Skeletal muscle satellite cell (primary cell): Measurements from ENCODE around the gene OSBPL1A.

Experiments
- H3K27me3 ChIP-seq: 2 replicates; pipeline ENCODE4 v1.7.0; 2013; ENCODE audit warnings: low read length; ENCODE audit not compliant: control insufficient read depth, insufficient read depth
- H3K36me3 ChIP-seq: 2 replicates; pipeline ENCODE4 v1.7.0; 2013; ENCODE audit warnings: mild to moderate bottlenecking, control low read depth, low read length; ENCODE audit not compliant: insufficient read depth
- H3K4me1 ChIP-seq: 2 replicates; pipeline ENCODE4 v1.7.0; 2013; ENCODE audit warnings: low read length; ENCODE audit not compliant: control insufficient read depth, insufficient read depth
- H3K4me2 ChIP-seq: 2 replicates; pipeline ENCODE4 v1.7.0; 2013; ENCODE audit warnings: mild to moderate bottlenecking, low read length
- H3K4me3 ChIP-seq: 2 replicates; pipeline ENCODE4 v1.7.0; 2013; ENCODE audit warnings: low read length
- H3K9ac ChIP-seq: 2 replicates; pipeline ENCODE4 v1.7.0; 2013; ENCODE audit warnings: mild to moderate bottlenecking, low read depth, low read length, moderate library complexity
- H3K9me3 ChIP-seq: replicated peaks from 2 replicates; pipeline ENCODE4 v1.7.0; 2013; ENCODE audit warnings: mild to moderate bottlenecking, control low read depth, low read length

Gene OSBPL1A

GRCh38 chr18:24421831-24422230, 24.2 kb upstream of the OSBPL1A start:
- Histone ChIP-seq H3K4me2 (no peak overlapping the region), H3K36me3 (no peaks in the 10 kb centered on the region), H3K9ac (no peak overlapping the region), H3K4me1 (peaks cover 4% of the 10 kb centered on the region), H3K27me3 (peaks cover 25% of the 10 kb centered on the region), H3K4me3 (no peak overlapping the region), H3K9me3 (no peaks in the 10 kb centered on the region)

GRCh38 chr18:24420551-24420950, 22.9 kb upstream of the OSBPL1A start:
- Histone ChIP-seq H3K9ac (no peak overlapping the region), H3K4me2 (no peak overlapping the region), H3K36me3 (no peaks in the 10 kb centered on the region), H3K4me3 (no peak overlapping the region), H3K9me3 (no peaks in the 10 kb centered on the region), H3K27me3 (peaks cover 28% of the 10 kb centered on the region), H3K4me1 (no peaks in the 10 kb centered on the region)

GRCh38 chr18:24417480-24417879, 19.9 kb upstream of the OSBPL1A start:
- no peak overlapping the region for H3K9ac ChIP-seq

DNA sequence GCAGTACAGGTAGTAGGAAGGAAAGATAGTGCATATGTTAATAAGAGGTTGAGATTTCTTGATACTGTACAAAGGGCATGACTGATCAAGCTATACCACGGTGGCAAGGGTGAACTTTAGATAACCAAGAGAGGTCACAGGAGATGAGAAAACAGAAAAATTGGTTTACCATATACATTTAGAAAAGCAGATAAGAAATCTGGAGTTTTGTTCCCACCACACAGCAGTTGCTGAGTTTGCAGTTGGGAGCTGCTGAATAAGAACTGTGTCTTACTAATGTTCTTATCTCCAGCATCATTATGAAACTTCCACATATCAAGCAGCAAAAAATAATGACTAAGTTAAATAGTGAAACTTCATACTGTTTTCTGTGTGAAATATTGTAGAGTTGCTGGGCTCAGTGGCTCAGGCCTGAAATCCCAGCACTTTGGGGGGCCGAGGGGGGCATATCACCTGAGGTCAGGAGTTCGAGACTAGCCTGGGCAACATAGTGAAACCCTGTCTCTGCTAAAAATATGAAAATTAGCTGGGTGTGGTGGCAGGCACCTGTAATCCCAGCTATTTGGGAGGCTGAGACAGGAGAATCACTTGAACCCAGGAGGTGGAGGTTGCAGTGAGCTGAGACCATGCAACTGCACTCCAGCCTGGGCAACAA, 16.9 kb upstream of the OSBPL1A start:
- Histone ChIP-seq H3K36me3 (no peaks in the 10 kb centered on the region), H3K9me3 (no peaks in the 10 kb centered on the region), H3K9ac (no peak overlapping the region), H3K4me1 (no peaks in the 10 kb centered on the region), H3K27me3 (peaks cover 29% of the 10 kb centered on the region), H3K4me2 (no peak overlapping the region), H3K4me3 (no peak overlapping the region)

More at GRCh38 chr18:24417480-24417879, 19.9 kb upstream of the OSBPL1A start:
- Histone ChIP-seq H3K36me3 (no peaks in the 10 kb centered on the region), H3K9me3 (no peaks in the 10 kb centered on the region), H3K27me3 (peaks cover 25% of the 10 kb centered on the region), H3K4me2 (no peak overlapping the region), H3K4me3 (no peak overlapping the region), H3K4me1 (no peaks in the 10 kb centered on the region)

GRCh38 chr18:24413148-24413547, 15.5 kb upstream of the OSBPL1A start:
- Histone ChIP-seq H3K4me2 (no peak overlapping the region), H3K9me3 (no peaks in the 10 kb centered on the region), H3K27me3 (peaks cover 35% of the 10 kb centered on the region), H3K4me1 (no peaks in the 10 kb centered on the region), H3K36me3 (no peaks in the 10 kb centered on the region), H3K4me3 (no peak overlapping the region), H3K9ac (no peak overlapping the region)

- Histone ChIP-seq H3K9me3 (no peaks in the 10 kb centered on the region), H3K4me2 (no peak overlapping the region), H3K4me3 (no peak overlapping the region), H3K4me1 (no peaks in the 10 kb centered on the region), H3K27me3 (peaks cover 48% of the 10 kb centered on the region), H3K9ac (no peak overlapping the region), H3K36me3 (no peaks in the 10 kb centered on the region)
These were observed 10.9 kb upstream of the OSBPL1A start for GRCh38 chr18:24408496-24408895.

- Histone ChIP-seq H3K36me3 (no peaks in the 10 kb centered on the region), H3K9ac (no peak overlapping the region), H3K4me3 (no peak overlapping the region), H3K9me3 (no peaks in the 10 kb centered on the region), H3K4me1 (no peaks in the 10 kb centered on the region), H3K27me3 (peaks cover 36% of the 10 kb centered on the region), H3K4me2 (no peak overlapping the region)
These were observed 7.0 kb upstream of the OSBPL1A start for GRCh38 chr18:24404591-24404990.

GRCh38 chr18:24403076-24403475, 5.5 kb upstream of the OSBPL1A start:
- no peaks in the 10 kb centered on the region for H3K9me3 ChIP-seq
- peaks cover 23% of the 10 kb centered on the region for H3K27me3 ChIP-seq
- H3K4me1 ChIP-seq = peaks cover 5% of the 10 kb centered on the region
- no peaks in the 10 kb centered on the region for H3K36me3 ChIP-seq
- no peak overlapping the region for H3K4me2 ChIP-seq
- no peak overlapping the region for H3K9ac ChIP-seq
- H3K4me3 ChIP-seq = no peak overlapping the region

GRCh38 chr18:24402209-24402785, 4.7 kb upstream of the OSBPL1A start:
- Histone ChIP-seq H3K27me3 (peaks cover 18% of the 10 kb centered on the region), H3K9ac (no peak overlapping the region), H3K4me3 (no peak overlapping the region), H3K4me1 (peaks cover 6% of the 10 kb centered on the region), H3K4me2 (no peak overlapping the region), H3K36me3 (no peaks in the 10 kb centered on the region), H3K9me3 (no peaks in the 10 kb centered on the region)

DNA sequence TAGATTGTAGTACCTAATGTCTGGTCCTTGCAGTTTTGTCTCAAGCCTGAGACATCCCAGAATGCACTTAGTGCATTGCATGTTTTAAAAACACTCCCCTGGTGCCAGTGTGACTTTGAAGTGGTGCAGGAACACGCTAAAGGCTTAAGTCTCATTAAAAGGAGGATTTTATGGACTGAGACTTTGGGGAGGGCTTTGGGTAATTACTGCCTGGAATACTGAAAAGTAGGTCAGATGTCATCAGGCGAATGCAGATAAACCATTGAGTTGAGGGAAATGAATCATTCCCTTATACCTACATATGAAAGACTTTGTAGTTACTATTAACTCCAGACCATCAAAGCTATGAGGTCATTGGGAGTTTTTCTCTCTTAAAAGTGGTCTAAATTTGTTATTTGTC, 3.0 kb upstream of the OSBPL1A start:
- Histone ChIP-seq H3K4me3 (no peak overlapping the region), H3K36me3 (no peaks in the 10 kb centered on the region), H3K4me2 (no peak overlapping the region), H3K9me3 (no peaks in the 10 kb centered on the region), H3K9ac (no peak overlapping the region), H3K27me3 (peaks cover 5% of the 10 kb centered on the region), H3K4me1 (peaks cover 17% of the 10 kb centered on the region)

- no peaks in the 10 kb centered on the region for H3K27me3 ChIP-seq
- H3K4me3 ChIP-seq = peak overlapping the region; percentile 87
- H3K9me3 ChIP-seq = no peaks in the 10 kb centered on the region
- H3K36me3 ChIP-seq = no peaks in the 10 kb centered on the region
- H3K4me2 ChIP-seq = peak overlapping the region; percentile 96
- H3K4me1 ChIP-seq = peaks cover 17% of the 10 kb centered on the region
- no peak overlapping the region for H3K9ac ChIP-seq
These were observed 916 bp upstream of the OSBPL1A start for GRCh38 chr18:24398540-24398939.

GRCh38 chr18:24397131-24397693, 412 bp downstream of the OSBPL1A start:
- peak overlapping the region; percentile 87 for H3K4me3 ChIP-seq
- peak overlapping the region; percentile 83 for H3K9ac ChIP-seq
- H3K36me3 ChIP-seq = no peaks in the 10 kb centered on the region
- no peaks in the 10 kb centered on the region for H3K9me3 ChIP-seq
- H3K27me3 ChIP-seq = no peaks in the 10 kb centered on the region
- H3K4me1 ChIP-seq = peaks cover 17% of the 10 kb centered on the region
- H3K4me2 ChIP-seq = peak overlapping the region; percentile 96
